Naive thymus-derived CD4-positive, alpha-beta T cell (primary cell): ENCODE measurements around the gene KLC1. TPM values are rescaled to one million over a fixed set of nuclear protein-coding genes. Genes with fewer than 3 reads are reported as not detected.

ENCODE experiments used
- ATAC-seq: fragments of 150-1000 bp; cut with Tn5 transposase; 2 replicates; pipeline ENCODE4 v1.10.0; 2021; ENCODE audit warnings: mild to moderate bottlenecking, moderate library complexity
- CTCF ChIA-PET: fragments of 350-600 bp; sonication (Branson Sonifier 250); formaldehyde crosslinking; loops from one replicate; lab custom pipeline; 2021; ENCODE audit warnings: antibody characterized with exemption; lab: Charles Lee
- POLR2A ChIA-PET: fragments of 350-600 bp; sonication (Branson Sonifier 250); formaldehyde crosslinking; loops from one replicate; lab custom pipeline; 2021; ENCODE audit warnings: antibody characterized with exemption, inconsistent platforms; lab: Charles Lee
- DNase-seq, 9 donors: peaks; one replicate each; pipeline versions ENCODE4 v3.0.0 to v3.0.0-alpha.2; 2020 to 2022; ENCODE audit warnings: mixed read lengths in 1 of 9
- H3K27ac ChIP-seq: one replicate; pipeline ENCODE4 v1.7.0; 2013; ENCODE audit warnings: mild to moderate bottlenecking, low read depth, low read length, moderate library complexity
- H3K27me3 ChIP-seq, 2 donors: one replicate each; pipeline ENCODE4 v1.7.0; 2013; ENCODE audit warnings: low read length in 2 of 2, mild to moderate bottlenecking in 2 of 2, moderate library complexity in 2 of 2; ENCODE audit not compliant: control insufficient read depth in 2 of 2, insufficient read depth in 2 of 2
- H3K36me3 ChIP-seq, 3 experiments: 1 replicate in 2 of 3; 2 replicates in 1 of 3; pipeline ENCODE4 v1.7.0; 2013; ENCODE audit warnings: low read length in 3 of 3, mild to moderate bottlenecking in 3 of 3, moderate library complexity in 1 of 3; ENCODE audit not compliant: insufficient read depth in 3 of 3, control insufficient read depth in 2 of 3
- H3K4me1 ChIP-seq, 2 donors: one replicate each; pipeline ENCODE4 v1.7.0; 2013; ENCODE audit warnings: low read length in 2 of 2, mild to moderate bottlenecking in 2 of 2, moderate library complexity in 1 of 2; ENCODE audit not compliant: control insufficient read depth in 2 of 2, insufficient read depth in 2 of 2
- H3K4me3 ChIP-seq: 2 replicates; pipeline ENCODE4 v1.7.0; 2013; ENCODE audit warnings: mild to moderate bottlenecking, low read length
- H3K9me3 ChIP-seq, 3 experiments: 1 replicate in 2 of 3; 2 replicates in 1 of 3; pipeline ENCODE4 v1.7.0; 2013; ENCODE audit warnings: low read length in 3 of 3; ENCODE audit not compliant: control insufficient read depth in 2 of 3
- H3K27ac Mint-ChIP-seq, 9 donors: one replicate each; pipeline ENCODE4 v1.8.0; 2020 to 2022; ENCODE audit warnings: mixed read lengths in 9 of 9, mild to moderate bottlenecking in 8 of 9, moderate library complexity in 5 of 9, inconsistent platforms in 2 of 9
- H3K27me3 Mint-ChIP-seq, 5 donors: one replicate each; pipeline ENCODE4 v1.8.0; 2021 to 2022; ENCODE audit warnings: mixed read lengths in 5 of 5, mild to moderate bottlenecking in 1 of 5
- H3K36me3 Mint-ChIP-seq, 5 donors: one replicate each; pipeline ENCODE4 v1.8.0; 2020 to 2022; ENCODE audit warnings: mixed read lengths in 5 of 5, mild to moderate bottlenecking in 3 of 5, inconsistent platforms in 1 of 5
- H3K4me1 Mint-ChIP-seq, 7 donors: one replicate each; pipeline ENCODE4 v1.8.0; 2020 to 2022; ENCODE audit warnings: mixed read lengths in 7 of 7, mild to moderate bottlenecking in 3 of 7, inconsistent platforms in 1 of 7
- H3K4me3 Mint-ChIP-seq, 10 donors: one replicate each; pipeline ENCODE4 v1.8.0; 2020 to 2022; ENCODE audit warnings: mild to moderate bottlenecking in 10 of 10, mixed read lengths in 10 of 10, moderate library complexity in 6 of 10, inconsistent platforms in 2 of 10
- H3K9me3 Mint-ChIP-seq, 11 donors: one replicate each; pipeline ENCODE4 v1.8.0; 2020 to 2022; ENCODE audit warnings: mixed read lengths in 11 of 11, mild to moderate bottlenecking in 4 of 11, inconsistent platforms in 1 of 11, moderate library complexity in 1 of 11
- intact Hi-C, 2 donors: fragments of 100-400 bp; cut with micrococcal nuclease; formaldehyde crosslinking; loops; one replicate each; pipeline ENCODE4 v1.15.1; 2023
- polyA plus RNA-seq, 2 donors: library from polyadenylated mRNA; unstranded; fragments of 300-500 nt; fragmentation: Illumina TruSeq; gene quantifications; one replicate each; pipeline ENCODE4 v1.2.3, GENCODE V29; 2021
- total RNA-seq, 6 experiments: library from RNA in 5 of 6; stranded (reverse) in 5 of 6; gene quantifications; 1 replicate in 5 of 6; 2 replicates in 1 of 6; pipeline ENCODE4 v1.2.3 and lab custom pipeline; 2021 to 2026

Gene KLC1
- total and polyA plus RNA-seq, 7 experiments from 2014 or later: 65.5 to 268 (median 161) TPM

- no peaks in the 10 kb centered on the region for H3K9me3 ChIP-seq
- ChIA-PET CTCF (no interaction called here), POLR2A (no interaction called here)
- H3K27ac ChIP-seq: no peak overlapping the region
- H3K4me3 ChIP-seq: no peak overlapping the region
- H3K4me1 Mint-ChIP-seq: peaks cover 7 to 36% (median 21%) of the 10 kb centered on the region in 7 donors
- no peak overlapping the region for H3K4me3 Mint-ChIP-seq
- ATAC-seq: no peak
- no peaks in the 10 kb centered on the region for H3K27me3 Mint-ChIP-seq
- H3K4me1 ChIP-seq: no peaks in the 10 kb centered on the region
- peaks cover 5 to 25% (median 6%) of the 10 kb centered on the region in 5 donors for H3K36me3 Mint-ChIP-seq
- intact Hi-C loops: no loop called here
- no peaks in the 10 kb centered on the region for H3K9me3 Mint-ChIP-seq
- no peak for DNase-seq
- peak overlapping the region in 2 of 9 donors; percentile 52 to 62 for H3K27ac Mint-ChIP-seq
- peaks cover 10 to 48% (median 18%) of the 10 kb centered on the region in 3 experiments for H3K36me3 ChIP-seq
- no peaks in the 10 kb centered on the region for H3K27me3 ChIP-seq
Measured at GRCh38 chr14:103653805-103654204, 24.8 kb downstream of the KLC1 start.

GRCh38 chr14:103654619-103655018 is 25.6 kb downstream of the KLC1 start:
- peaks cover 5 to 29% (median 8%) of the 10 kb centered on the region in 5 donors for H3K36me3 Mint-ChIP-seq
- intact Hi-C loops: no loop called here
- peaks cover 14 to 56% (median 22%) of the 10 kb centered on the region in 3 experiments for H3K36me3 ChIP-seq
- H3K9me3 Mint-ChIP-seq: no peaks in the 10 kb centered on the region
- H3K9me3 ChIP-seq: no peaks in the 10 kb centered on the region
- DNase-seq (no peak), ATAC-seq (no peak)
- H3K27ac ChIP-seq: no peak overlapping the region
- H3K4me1 Mint-ChIP-seq: peaks cover 7 to 36% (median 21%) of the 10 kb centered on the region in 7 donors
- H3K27me3 ChIP-seq: no peaks in the 10 kb centered on the region
- peak overlapping the region in 1 of 9 donors; percentile 20 for H3K27ac Mint-ChIP-seq
- ChIA-PET POLR2A (interaction anchor here (0.6 kb wide), 1 partner anchor 182 kb away, joined by 6 read pairs; no protein-coding TSS in a partner anchor), CTCF (no interaction called here)
- H3K4me1 ChIP-seq: no peaks in the 10 kb centered on the region
- H3K4me3 ChIP-seq: no peak overlapping the region
- H3K4me3 Mint-ChIP-seq: no peak overlapping the region
- H3K27me3 Mint-ChIP-seq: no peaks in the 10 kb centered on the region

- Histone ChIP-seq H3K4me1 (no peaks in the 10 kb centered on the region), H3K36me3 (peaks cover 21 to 71% (median 22%) of the 10 kb centered on the region in 3 experiments), H3K27me3 (no peaks in the 10 kb centered on the region), H3K9me3 (no peaks in the 10 kb centered on the region), H3K27ac (no peak overlapping the region), H3K4me3 (no peak overlapping the region)
- no peak for DNase-seq
- POLR2A ChIA-PET: interaction anchor here (1.0 kb wide), 1 partner anchor 48 kb away, joined by 3 read pairs; no protein-coding TSS in a partner anchor
- peak; percentile 42 for ATAC-seq
- Mint-ChIP-seq H3K27me3 (no peaks in the 10 kb centered on the region), H3K4me3 (no peak overlapping the region), H3K36me3 (peaks cover 6 to 33% (median 10%) of the 10 kb centered on the region in 5 donors), H3K9me3 (no peaks in the 10 kb centered on the region), H3K4me1 (peaks cover 7 to 27% (median 14%) of the 10 kb centered on the region in 7 donors), H3K27ac (peak overlapping the region in 1 of 9 donors; percentile 39)
- intact Hi-C loops: no loop called here
- CTCF ChIA-PET: no interaction called here
Measured at GRCh38 chr14:103656031-103656755, 27.2 kb downstream of the KLC1 start.

- no peak overlapping the region for H3K4me3 ChIP-seq
- Mint-ChIP-seq H3K9me3 (no peaks in the 10 kb centered on the region), H3K27me3 (no peaks in the 10 kb centered on the region), H3K27ac (peak overlapping the region in 1 of 9 donors; percentile 26), H3K4me3 (no peak overlapping the region), H3K36me3 (peaks cover 6 to 38% (median 11%) of the 10 kb centered on the region in 5 donors), H3K4me1 (peaks cover 7 to 22% (median 12%) of the 10 kb centered on the region in 7 donors)
- ATAC-seq (no peak), DNase-seq (no peak)
- H3K27me3 ChIP-seq: no peaks in the 10 kb centered on the region
- POLR2A ChIA-PET: interaction anchor here (1.0 kb wide), 1 partner anchor 48 kb away, joined by 3 read pairs; no protein-coding TSS in a partner anchor
- H3K36me3 ChIP-seq: peaks cover 21 to 76% (median 22%) of the 10 kb centered on the region in 3 experiments
- H3K4me1 ChIP-seq: no peaks in the 10 kb centered on the region
- no peaks in the 10 kb centered on the region for H3K9me3 ChIP-seq
- CTCF ChIA-PET: no interaction called here
- H3K27ac ChIP-seq: no peak overlapping the region
- intact Hi-C loops: no loop called here
Measured at GRCh38 chr14:103656756-103657133, 27.7 kb downstream of the KLC1 start.

- POLR2A ChIA-PET: interaction anchor here (1.0 kb wide), 1 partner anchor 49 kb away, joined by 3 read pairs; no protein-coding TSS in a partner anchor
- Histone ChIP-seq H3K4me1 (no peaks in the 10 kb centered on the region), H3K36me3 (peaks cover 21 to 83% (median 22%) of the 10 kb centered on the region in 3 experiments), H3K4me3 (no peak overlapping the region), H3K27me3 (no peaks in the 10 kb centered on the region), H3K27ac (no peak overlapping the region), H3K9me3 (no peaks in the 10 kb centered on the region)
- Mint-ChIP-seq H3K4me1 (peaks cover 4 to 16% (median 10%) of the 10 kb centered on the region in 7 donors), H3K27me3 (no peaks in the 10 kb centered on the region), H3K9me3 (no peaks in the 10 kb centered on the region), H3K4me3 (no peak overlapping the region), H3K27ac (no peak overlapping the region), H3K36me3 (peaks cover 6 to 44% (median 11%) of the 10 kb centered on the region in 5 donors)
- DNase-seq (no peak), ATAC-seq (peak; percentile 27)
- intact Hi-C loops: no loop called here
- CTCF ChIA-PET: no interaction called here
Measured at GRCh38 chr14:103657471-103657870, 28.5 kb downstream of the KLC1 start.

- Histone ChIP-seq H3K4me1 (no peaks in the 10 kb centered on the region), H3K27me3 (no peaks in the 10 kb centered on the region), H3K36me3 (peaks cover 21 to 85% (median 29%) of the 10 kb centered on the region in 3 experiments), H3K9me3 (no peaks in the 10 kb centered on the region), H3K27ac (no peak overlapping the region), H3K4me3 (no peak overlapping the region)
- no peak overlapping the region for H3K4me3 Mint-ChIP-seq
- peak overlapping the region in 1 of 9 donors; percentile 59 for H3K27ac Mint-ChIP-seq
- DNase-seq (no peak), ATAC-seq (no peak)
- intact Hi-C loops: no loop called here
- H3K36me3 Mint-ChIP-seq: peaks cover 2 to 44% (median 8%) of the 10 kb centered on the region in 5 donors
- POLR2A ChIA-PET: no interaction called here
- no peaks in the 10 kb centered on the region for H3K27me3 Mint-ChIP-seq
- peaks cover 0 to 7% (median 4%) of the 10 kb centered on the region in 7 donors for H3K4me1 Mint-ChIP-seq
- H3K9me3 Mint-ChIP-seq: no peaks in the 10 kb centered on the region
- CTCF ChIA-PET: no interaction called here
Measured at GRCh38 chr14:103659631-103660030, 30.6 kb downstream of the KLC1 start.
